NCI-H2227 (cell line): ENCODE measurements around the gene RBPJL.

Experiments
- DNase-seq: peaks from one replicate; lab custom pipeline; 2025; ENCODE audit not compliant: unreplicated experiment; lab: John Stamatoyannopoulos, UW

Gene RBPJL

GRCh38 chr20:45358282-45359068, 51.8 kb downstream of the RBPJL start:
- no peak for DNase-seq

- no peak for DNase-seq
These were observed 52.4 kb downstream of the RBPJL start for GRCh38 chr20:45359069-45359405.

- no peak for DNase-seq
These were observed 52.9 kb downstream of the RBPJL start for GRCh38 chr20:45359406-45360148.

- DNase-seq, result no peak
These were observed 55.2 kb downstream of the RBPJL start for GRCh38 chr20:45361793-45362192.

GRCh38 chr20:45362804-45363610, 56.4 kb downstream of the RBPJL start, which contains the start of gene SYS1:
TSS of gene SYS1 (plus strand) at chr20:45363156. CDS start at chr20:45363532, 376 bp downstream.
- DNase-seq, result peak; percentile 99

- DNase-seq, result no peak
These were observed 57.2 kb downstream of the RBPJL start for GRCh38 chr20:45363611-45364492.

- DNase-seq, result no peak
These were observed 58.9 kb downstream of the RBPJL start for GRCh38 chr20:45365444-45365970.

GRCh38 chr20:45366192-45366591, 59.6 kb downstream of the RBPJL start:
- no peak for DNase-seq

GRCh38 chr20:45366631-45367030, 60.0 kb downstream of the RBPJL start:
- DNase-seq, result no peak

GRCh38 chr20:45367126-45367525, 60.5 kb downstream of the RBPJL start:
- DNase-seq, result no peak
